Neural cell (in vitro differentiated cells): Measurements from ENCODE around the gene UGT1A1.

ENCODE experiments used
- EP300 ChIP-seq: fragments of 450-650 bp; conservative IDR thresholded peaks from 2 replicates; pipeline ENCODE4 v1.6.1; 2014; ENCODE audit warnings: antibody characterized with exemption, mild to moderate bottlenecking, moderate library complexity; ENCODE audit not compliant: poor library complexity, severe bottlenecking
- EZH2 ChIP-seq: fragments of 200-600, 300-800 bp; shearing (Covaris generic), sonication (generic); IDR thresholded peaks from 2 replicates; pipeline ENCODE4 v1.6.1; 2014; ENCODE audit warnings: antibody characterized with exemption, low read length, borderline replicate concordance, mild to moderate bottlenecking; ENCODE audit not compliant: insufficient read depth, poor library complexity, severe bottlenecking
- POLR2AphosphoS5 ChIP-seq: IDR thresholded peaks from 2 replicates; pipeline ENCODE4 v1.6.1; 2012
- RAD21 ChIP-seq: fragments of 450-650 bp; conservative IDR thresholded peaks from 2 replicates; pipeline ENCODE4 v1.6.1; 2014; ENCODE audit warnings: antibody characterized with exemption, mild to moderate bottlenecking, moderate library complexity
- SMC3 ChIP-seq: fragments of 450-650 bp; conservative IDR thresholded peaks from 2 replicates; pipeline ENCODE4 v1.6.1; 2014; ENCODE audit warnings: antibody characterized with exemption, mild to moderate bottlenecking, moderate library complexity; ENCODE audit not compliant: poor library complexity
- TAF1 ChIP-seq: IDR thresholded peaks from 2 replicates; pipeline ENCODE4 v1.6.1; 2012; ENCODE audit warnings: low read depth
- TF ChIP-seq, protein P1 (sequence below): fragments of 450-650 bp; IDR thresholded peaks from 2 replicates; pipeline ENCODE4 v1.5.1; 2014; ENCODE audit warnings: antibody characterized with exemption, mild to moderate bottlenecking, moderate library complexity; ENCODE audit not compliant: poor library complexity, severe bottlenecking
- TF ChIP-seq, protein P2 (sequence below): IDR thresholded peaks from 2 replicates; pipeline ENCODE4 v1.6.1; 2012; ENCODE audit warnings: borderline replicate concordance

DNA sequence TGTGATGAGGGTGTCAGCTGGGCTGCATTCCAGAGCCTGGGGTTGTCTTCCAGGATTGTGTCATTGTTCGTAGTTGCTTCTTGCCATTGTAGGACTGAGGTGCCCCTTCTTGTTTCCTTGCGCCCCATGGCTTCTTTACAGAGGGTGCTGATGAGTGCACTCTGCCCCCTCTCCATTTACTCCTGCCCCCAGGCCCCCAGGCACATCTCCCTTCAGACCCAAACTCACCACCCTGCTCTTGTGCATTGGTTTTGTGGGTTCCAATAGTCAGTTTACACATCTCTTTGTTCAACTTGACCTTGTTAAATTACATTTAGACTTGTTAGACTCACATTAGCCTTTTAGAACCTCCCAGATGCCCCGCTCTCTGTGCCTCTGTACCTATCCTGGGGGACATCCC, 61.1 kb downstream of the UGT1A1 start:
- TF ChIP-seq, protein P1, sequence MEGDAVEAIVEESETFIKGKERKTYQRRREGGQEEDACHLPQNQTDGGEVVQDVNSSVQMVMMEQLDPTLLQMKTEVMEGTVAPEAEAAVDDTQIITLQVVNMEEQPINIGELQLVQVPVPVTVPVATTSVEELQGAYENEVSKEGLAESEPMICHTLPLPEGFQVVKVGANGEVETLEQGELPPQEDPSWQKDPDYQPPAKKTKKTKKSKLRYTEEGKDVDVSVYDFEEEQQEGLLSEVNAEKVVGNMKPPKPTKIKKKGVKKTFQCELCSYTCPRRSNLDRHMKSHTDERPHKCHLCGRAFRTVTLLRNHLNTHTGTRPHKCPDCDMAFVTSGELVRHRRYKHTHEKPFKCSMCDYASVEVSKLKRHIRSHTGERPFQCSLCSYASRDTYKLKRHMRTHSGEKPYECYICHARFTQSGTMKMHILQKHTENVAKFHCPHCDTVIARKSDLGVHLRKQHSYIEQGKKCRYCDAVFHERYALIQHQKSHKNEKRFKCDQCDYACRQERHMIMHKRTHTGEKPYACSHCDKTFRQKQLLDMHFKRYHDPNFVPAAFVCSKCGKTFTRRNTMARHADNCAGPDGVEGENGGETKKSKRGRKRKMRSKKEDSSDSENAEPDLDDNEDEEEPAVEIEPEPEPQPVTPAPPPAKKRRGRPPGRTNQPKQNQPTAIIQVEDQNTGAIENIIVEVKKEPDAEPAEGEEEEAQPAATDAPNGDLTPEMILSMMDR: no peak
- TF ChIP-seq TAF1: no peak
- TF ChIP-seq EZH2: no peak
- TF ChIP-seq, protein P2, sequence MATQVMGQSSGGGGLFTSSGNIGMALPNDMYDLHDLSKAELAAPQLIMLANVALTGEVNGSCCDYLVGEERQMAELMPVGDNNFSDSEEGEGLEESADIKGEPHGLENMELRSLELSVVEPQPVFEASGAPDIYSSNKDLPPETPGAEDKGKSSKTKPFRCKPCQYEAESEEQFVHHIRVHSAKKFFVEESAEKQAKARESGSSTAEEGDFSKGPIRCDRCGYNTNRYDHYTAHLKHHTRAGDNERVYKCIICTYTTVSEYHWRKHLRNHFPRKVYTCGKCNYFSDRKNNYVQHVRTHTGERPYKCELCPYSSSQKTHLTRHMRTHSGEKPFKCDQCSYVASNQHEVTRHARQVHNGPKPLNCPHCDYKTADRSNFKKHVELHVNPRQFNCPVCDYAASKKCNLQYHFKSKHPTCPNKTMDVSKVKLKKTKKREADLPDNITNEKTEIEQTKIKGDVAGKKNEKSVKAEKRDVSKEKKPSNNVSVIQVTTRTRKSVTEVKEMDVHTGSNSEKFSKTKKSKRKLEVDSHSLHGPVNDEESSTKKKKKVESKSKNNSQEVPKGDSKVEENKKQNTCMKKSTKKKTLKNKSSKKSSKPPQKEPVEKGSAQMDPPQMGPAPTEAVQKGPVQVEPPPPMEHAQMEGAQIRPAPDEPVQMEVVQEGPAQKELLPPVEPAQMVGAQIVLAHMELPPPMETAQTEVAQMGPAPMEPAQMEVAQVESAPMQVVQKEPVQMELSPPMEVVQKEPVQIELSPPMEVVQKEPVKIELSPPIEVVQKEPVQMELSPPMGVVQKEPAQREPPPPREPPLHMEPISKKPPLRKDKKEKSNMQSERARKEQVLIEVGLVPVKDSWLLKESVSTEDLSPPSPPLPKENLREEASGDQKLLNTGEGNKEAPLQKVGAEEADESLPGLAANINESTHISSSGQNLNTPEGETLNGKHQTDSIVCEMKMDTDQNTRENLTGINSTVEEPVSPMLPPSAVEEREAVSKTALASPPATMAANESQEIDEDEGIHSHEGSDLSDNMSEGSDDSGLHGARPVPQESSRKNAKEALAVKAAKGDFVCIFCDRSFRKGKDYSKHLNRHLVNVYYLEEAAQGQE: no peak
- no peak for TF ChIP-seq POLR2AphosphoS5
- TF ChIP-seq SMC3: no peak
- no peak for TF ChIP-seq EP300
- no peak for TF ChIP-seq RAD21
